ENCODE measurements around the gene TTLL6. TPM values are rescaled to one million over a fixed set of nuclear protein-coding genes. Genes with fewer than 3 reads are reported as not detected.

TTLL6 gene
- total and polyA plus RNA-seq, 2 of the 8 experiments (the other 6 are each of a cell fraction or from before 2014, with no cell fraction given) = 2.6 to 4.3 TPM

DNA sequence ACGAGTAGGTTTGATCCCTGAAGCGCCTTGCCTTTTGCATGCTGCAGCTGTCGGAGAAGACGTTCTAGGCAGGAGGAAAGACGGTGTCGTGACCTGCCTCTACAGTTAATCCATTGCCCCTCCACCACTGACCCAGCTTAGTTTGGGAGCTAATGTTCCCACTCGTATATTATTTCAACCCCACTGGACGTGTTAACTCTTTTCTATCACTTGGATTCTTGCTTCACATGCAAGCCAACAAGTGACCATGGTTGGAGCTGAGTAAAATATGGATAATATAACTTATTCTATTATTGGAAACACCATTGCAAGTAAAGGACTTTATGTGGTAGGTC, 14.5 kb upstream of the TTLL6 start (continued):
- TF ChIP-seq, protein P1, sequence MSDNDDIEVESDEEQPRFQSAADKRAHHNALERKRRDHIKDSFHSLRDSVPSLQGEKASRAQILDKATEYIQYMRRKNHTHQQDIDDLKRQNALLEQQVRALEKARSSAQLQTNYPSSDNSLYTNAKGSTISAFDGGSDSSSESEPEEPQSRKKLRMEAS (IDR thresholded peaks at IDR 0.05) = no peak
- no peak for TF ChIP-seq SAP30 (IDR thresholded peaks at IDR 0.05; ENCODE audit: insufficient read depth, insufficient replicate concordance, low read length)
- TF ChIP-seq SIN3A (conservative IDR thresholded peaks at IDR 0.05 in 1 of 2, IDR thresholded peaks at IDR 0.05 in 1 of 2; ENCODE audit: low read depth in 1 of 2, low read length in 2 of 2) = no peak
- no peak for TF ChIP-seq POLR2AphosphoS5 (IDR thresholded peaks at IDR 0.05; ENCODE audit: low read depth, low read length)
- no peak for TF ChIP-seq CEBPB (IDR thresholded peaks at IDR 0.05; ENCODE audit: low read depth, low read length)
- no peak for TF ChIP-seq ASH2L (IDR thresholded peaks at IDR 0.05; ENCODE audit: low read length)
- TF ChIP-seq GABPA (IDR thresholded peaks at IDR 0.05; ENCODE audit: borderline replicate concordance, insufficient read depth, low read length) = no peak
